T-helper 22 cell (primary cell): ENCODE results near the gene TMEM178B.
"Not testable (repeated sequence)": the region's sequence is repeated elsewhere in the genome, so short reads cannot be mapped to it uniquely, and the experiment has no call there.

ENCODE experiments used
- DNase-seq: peaks from one replicate; pipeline ENCODE4 v3.0.0-alpha.2; 2020; ENCODE audit warnings: low read depth

Gene TMEM178B

GRCh38 chr7:141393056-141393455 is 319.2 kb downstream of the TMEM178B start:
- DNase-seq: no peak

- DNase-seq: no peak
These were observed 323.6 kb downstream of the TMEM178B start for GRCh38 chr7:141397236-141398163.

GRCh38 chr7:141400356-141400755 is 326.5 kb downstream of the TMEM178B start:
- DNase-seq: no peak

GRCh38 chr7:141402277-141402996 is 328.6 kb downstream of the TMEM178B start:
- no peak for DNase-seq

DNA sequence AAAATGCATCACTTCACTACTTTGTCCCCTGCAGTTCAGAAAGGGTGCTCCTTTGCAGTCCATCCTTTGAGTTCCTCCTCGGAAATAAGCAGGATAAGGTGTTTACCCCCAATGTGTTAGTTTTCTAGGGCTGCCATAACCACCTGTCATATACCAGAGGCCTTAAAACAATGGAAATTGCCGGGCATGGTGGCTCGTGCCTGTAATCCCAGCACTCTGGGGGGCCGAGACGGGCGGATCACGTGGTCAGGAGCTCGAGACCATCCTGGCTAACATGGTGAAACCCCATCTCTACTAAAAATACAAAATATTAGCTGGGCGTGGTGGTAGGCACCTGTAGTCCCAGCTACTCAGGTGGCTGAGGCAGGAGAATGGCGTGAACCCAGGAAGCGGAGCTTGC is 330.0 kb downstream of the TMEM178B start:
- not testable (repeated sequence) for DNase-seq

DNA sequence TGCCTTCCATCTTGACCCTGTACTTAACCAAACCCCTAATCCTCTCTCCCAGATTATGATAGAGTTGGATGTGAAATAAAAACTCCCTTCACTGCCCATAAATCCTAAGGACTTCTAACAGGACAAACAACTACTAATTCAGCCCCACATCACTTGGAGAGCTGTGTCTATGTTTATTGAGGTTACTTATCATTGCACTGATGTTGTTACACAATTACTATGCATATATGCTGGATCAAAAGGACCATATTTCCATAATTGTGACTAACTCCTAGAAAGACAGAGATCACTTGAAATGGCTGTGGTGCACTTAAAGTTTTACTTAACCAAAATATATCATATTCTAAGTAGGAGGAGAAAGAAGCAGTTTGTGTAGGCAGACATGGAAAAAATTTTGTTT is 332.5 kb downstream of the TMEM178B start:
- no peak for DNase-seq

- DNase-seq: no peak
These were observed 334.0 kb downstream of the TMEM178B start for GRCh38 chr7:141407893-141408292.

DNA sequence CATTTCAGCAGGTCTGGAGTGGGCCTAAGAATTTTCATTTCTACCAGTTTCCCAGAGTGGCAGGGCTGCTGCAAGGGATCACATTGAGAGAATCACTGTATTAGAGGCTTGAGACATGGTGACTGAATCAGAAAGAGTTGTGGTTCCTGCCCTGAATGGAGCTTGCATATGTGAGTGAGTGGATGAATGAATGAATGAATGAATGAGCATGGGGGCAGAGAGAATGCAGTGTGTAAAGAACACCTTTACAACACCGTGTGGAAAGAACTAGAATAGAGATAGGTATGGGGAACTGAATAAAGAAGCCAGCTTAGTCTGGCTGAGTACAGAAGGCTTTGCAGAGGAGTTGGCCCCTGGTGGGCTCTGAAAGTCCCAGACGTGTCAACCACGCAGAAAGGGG is 334.6 kb downstream of the TMEM178B start:
- DNase-seq: no peak

DNA sequence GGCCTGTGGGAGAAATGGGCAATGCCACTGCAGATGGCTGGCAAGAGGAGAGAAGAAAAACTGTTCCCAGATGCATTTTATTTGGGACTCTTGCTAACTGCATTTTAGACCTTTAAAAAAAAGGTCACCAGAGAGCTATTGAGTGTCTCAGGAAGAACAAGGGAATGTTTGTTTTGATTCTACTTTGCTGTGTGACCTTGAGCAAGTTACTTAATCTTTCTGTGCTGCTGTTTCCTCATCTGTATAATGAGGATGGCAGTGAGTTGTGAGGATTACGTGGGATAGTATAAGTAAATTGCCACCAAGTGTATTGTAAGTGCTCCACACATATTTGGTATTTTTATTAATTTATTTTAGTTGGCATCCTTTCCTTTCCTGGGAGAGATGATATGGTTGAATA is 335.4 kb downstream of the TMEM178B start:
- DNase-seq: no peak

DNA sequence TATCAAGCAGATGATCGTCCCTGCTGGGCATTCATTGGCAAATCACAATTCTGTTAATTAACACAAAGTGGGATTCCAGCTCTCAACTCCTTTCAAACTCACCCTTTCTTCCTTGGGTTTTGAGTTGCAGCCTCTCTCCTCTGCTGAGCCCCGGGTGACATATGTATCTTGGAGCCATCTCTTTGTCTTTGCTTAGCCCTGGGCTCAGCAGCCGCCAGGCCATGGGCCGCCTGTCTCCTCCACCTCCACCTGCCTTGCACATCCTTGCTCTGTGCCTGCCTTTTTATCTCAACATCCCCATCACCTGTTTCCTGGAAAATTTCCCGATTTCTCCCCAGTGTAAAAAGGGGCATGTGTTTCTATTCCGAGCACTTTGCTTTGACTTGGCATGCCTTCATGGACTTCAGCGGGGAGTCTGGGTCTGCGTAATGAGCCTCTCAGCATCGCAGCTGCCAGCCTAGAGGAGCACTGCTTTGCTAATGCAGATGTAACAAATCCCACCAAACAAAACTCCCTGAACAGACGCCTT is 336.0 kb downstream of the TMEM178B start:
- DNase-seq: no peak

- DNase-seq: no peak
These were observed 336.6 kb downstream of the TMEM178B start for GRCh38 chr7:141410353-141411000.

DNA sequence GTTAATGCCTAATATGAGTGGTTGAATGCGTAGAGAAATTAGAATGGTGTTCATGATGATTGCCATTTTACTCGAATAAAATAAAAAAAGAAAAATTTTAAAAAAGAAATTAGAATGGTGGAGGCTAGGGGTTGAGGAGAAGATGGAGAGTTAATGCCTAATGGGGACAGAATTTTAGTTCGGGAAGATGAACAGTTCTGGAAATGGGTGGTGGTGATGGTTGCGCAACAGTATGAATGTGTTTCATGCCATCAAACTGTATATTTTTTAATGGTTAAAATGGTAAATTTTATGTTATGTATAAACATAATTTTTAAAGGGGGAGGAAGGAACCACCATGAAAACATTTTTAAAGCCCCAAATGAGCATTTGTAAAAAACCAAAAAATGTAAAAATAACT is 337.3 kb downstream of the TMEM178B start:
- DNase-seq: no peak

DNA sequence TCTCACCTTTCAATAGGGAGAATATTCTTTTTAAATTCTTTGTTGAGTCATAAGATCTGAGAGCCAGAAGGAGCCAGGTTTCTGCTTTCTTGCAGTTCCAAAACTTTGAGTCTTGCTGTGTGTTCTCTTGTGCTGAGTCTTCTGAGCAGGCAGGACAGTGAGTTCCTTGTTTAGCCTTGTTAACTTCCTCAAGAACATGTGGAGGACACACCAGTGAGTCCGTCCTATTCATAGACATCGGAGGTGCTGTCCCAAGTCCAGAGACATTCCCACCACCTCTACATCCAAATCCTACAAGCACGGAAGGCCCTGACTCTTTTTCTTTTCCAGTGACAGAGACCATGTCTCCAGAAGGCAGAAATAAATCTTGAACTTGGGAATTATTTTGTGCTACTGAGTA is 342.1 kb downstream of the TMEM178B start:
- no peak for DNase-seq

DNA sequence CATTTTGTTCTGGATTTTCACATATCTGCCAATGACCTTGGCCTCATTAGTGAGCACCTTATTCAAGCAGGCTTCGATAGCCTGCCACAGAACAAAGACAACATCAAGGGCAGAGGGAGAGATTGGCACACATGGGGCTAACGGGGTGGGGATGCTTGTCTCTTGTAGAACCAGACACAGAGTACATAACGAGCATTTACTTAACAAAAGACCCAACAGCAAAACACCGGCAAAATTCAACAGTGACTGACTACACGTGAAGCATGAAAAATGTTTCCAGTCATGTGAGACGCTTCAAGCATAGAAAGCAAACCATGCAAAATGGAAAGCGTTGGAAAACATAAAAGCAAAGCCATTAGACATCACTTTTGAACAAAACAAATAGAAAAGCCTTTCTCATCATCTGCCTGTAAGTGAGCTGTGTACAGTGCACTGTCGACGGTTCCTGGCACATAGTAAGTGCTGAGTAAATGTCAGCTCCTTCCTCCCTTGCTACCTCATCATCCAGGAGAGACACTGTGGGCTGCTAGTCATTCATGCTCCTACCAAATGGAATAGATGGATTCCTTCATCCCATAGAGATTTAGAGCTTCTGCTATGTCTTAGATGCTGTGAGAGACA is 342.9 kb downstream of the TMEM178B start:
- no peak for DNase-seq

DNA sequence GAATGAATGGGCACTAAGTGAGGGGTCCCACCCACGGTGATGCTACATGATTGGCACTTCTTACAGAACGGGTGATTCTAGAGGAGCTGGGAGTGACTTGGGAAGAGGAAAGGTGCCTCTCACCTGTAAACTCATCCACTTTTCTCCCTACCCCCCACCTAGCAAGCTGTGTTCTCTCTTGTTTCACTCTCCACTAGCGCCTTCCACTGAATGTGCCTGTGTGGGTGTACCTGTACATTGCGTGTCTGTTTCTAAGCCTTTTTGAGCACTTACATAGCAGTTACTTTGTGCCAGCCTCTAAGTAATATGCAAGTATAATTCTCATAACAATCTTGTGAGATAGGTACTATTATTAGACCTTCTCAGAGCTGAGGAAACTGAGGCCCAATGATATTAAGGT is 343.6 kb downstream of the TMEM178B start:
- no peak for DNase-seq

- DNase-seq: no peak
These were observed 344.2 kb downstream of the TMEM178B start for GRCh38 chr7:141418066-141418465.

GRCh38 chr7:141421306-141421705 is 347.4 kb downstream of the TMEM178B start:
- no peak for DNase-seq

- DNase-seq: no peak
These were observed 353.3 kb downstream of the TMEM178B start for GRCh38 chr7:141427134-141427533.

- DNase-seq: no peak
These were observed 356.7 kb downstream of the TMEM178B start for GRCh38 chr7:141430455-141431139.

- DNase-seq: no peak
These were observed 357.2 kb downstream of the TMEM178B start for GRCh38 chr7:141431140-141431479.

DNA sequence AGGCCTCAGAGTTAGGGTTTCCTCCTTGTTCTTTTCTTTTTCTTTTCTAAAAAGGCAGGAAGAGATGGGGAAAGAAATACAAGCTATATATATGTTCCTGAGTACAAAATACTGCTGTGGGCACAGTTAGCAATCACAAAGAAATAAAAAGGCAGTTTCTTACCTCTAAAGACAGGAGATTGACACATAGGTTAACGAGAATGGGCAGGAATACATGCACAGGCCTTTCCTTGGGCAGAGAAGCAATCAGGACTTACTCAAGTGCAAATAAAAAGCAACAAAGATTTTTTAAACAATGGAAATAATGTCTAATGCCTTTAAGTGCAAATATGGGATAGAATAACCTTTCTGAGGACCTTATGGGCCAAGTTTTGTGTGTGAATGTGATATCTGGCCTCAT is 357.8 kb downstream of the TMEM178B start:
- DNase-seq: no peak

DNA sequence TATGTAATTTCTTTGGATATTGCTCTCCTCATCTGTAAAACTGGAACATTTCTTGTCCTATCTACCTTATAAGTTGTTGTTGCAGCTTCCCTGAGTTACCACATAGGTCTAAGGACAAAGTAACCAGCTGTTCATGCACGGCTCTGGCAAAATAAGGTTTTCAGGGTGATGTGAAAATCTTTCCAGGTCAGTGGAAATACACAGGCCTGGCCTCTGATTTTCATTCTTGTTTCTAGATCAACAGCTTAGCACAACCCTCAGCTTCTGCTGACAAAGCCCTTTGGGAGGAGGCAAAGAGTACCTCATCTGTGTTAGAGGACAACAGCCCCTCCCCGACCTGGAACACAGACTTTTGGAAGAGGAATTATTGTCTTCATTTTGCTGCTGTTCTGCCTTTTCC is 359.8 kb downstream of the TMEM178B start:
- DNase-seq: no peak
